ENCODE data around the gene SCUBE3.

SCUBE3 gene

GRCh38 chr6:35223396-35223795, 9.6 kb downstream of the SCUBE3 start:
- Histone ChIP-seq H3K27ac (no peak overlapping the region), H3K4me1 (ENCODE audit: low read depth, poor library complexity, severe bottlenecking) (no peaks in the 10 kb centered on the region), H3K4me3 (IDR thresholded peaks at IDR 0.05; ENCODE audit: insufficient read depth, low read depth, low read length) (no peak overlapping the region), H3K79me2 (ENCODE audit: insufficient read depth, low read depth) (no peaks in the 10 kb centered on the region), H3K27me3 (ENCODE audit: insufficient read depth, low read depth) (no peaks in the 10 kb centered on the region), H2AFZ (ENCODE audit: low read depth) (no peak overlapping the region), H3K4me2 (no peak overlapping the region), H4K20me1 (ENCODE audit: insufficient read depth) (no peaks in the 10 kb centered on the region), H3K36me3 (ENCODE audit: insufficient read depth) (no peaks in the 10 kb centered on the region), H3K9ac (no peak overlapping the region)
- TF ChIP-seq CTCF (conservative IDR thresholded peaks at IDR 0.05; ENCODE audit: low read depth, low read length): no peak

- no peaks in the 10 kb centered on the region for H4K20me1 ChIP-seq (ENCODE audit: insufficient read depth)
- no peak overlapping the region for H3K9ac ChIP-seq
- no peak overlapping the region for H3K4me3 ChIP-seq (IDR thresholded peaks at IDR 0.05; ENCODE audit: insufficient read depth, low read depth, low read length)
- no peak overlapping the region for H3K27ac ChIP-seq
- no peak for TF ChIP-seq CTCF (conservative IDR thresholded peaks at IDR 0.05; ENCODE audit: low read depth, low read length)
- no peaks in the 10 kb centered on the region for H3K4me1 ChIP-seq (ENCODE audit: low read depth, poor library complexity, severe bottlenecking)
- H3K27me3 ChIP-seq (ENCODE audit: insufficient read depth, low read depth): no peaks in the 10 kb centered on the region
- no peak overlapping the region for H3K4me2 ChIP-seq
- no peaks in the 10 kb centered on the region for H3K79me2 ChIP-seq (ENCODE audit: insufficient read depth, low read depth)
- H2AFZ ChIP-seq (ENCODE audit: low read depth): no peak overlapping the region
- no peaks in the 10 kb centered on the region for H3K36me3 ChIP-seq (ENCODE audit: insufficient read depth)
Measured at GRCh38 chr6:35224720-35225119, 11.0 kb downstream of the SCUBE3 start.

- H2AFZ ChIP-seq (ENCODE audit: low read depth): no peak overlapping the region
- H3K36me3 ChIP-seq (ENCODE audit: insufficient read depth): no peaks in the 10 kb centered on the region
- no peak overlapping the region for H3K27ac ChIP-seq
- no peaks in the 10 kb centered on the region for H3K27me3 ChIP-seq (ENCODE audit: insufficient read depth, low read depth)
- no peak for TF ChIP-seq CTCF (conservative IDR thresholded peaks at IDR 0.05; ENCODE audit: low read depth, low read length)
- no peak overlapping the region for H3K4me2 ChIP-seq
- H3K9ac ChIP-seq: no peak overlapping the region
- no peaks in the 10 kb centered on the region for H4K20me1 ChIP-seq (ENCODE audit: insufficient read depth)
- no peaks in the 10 kb centered on the region for H3K4me1 ChIP-seq (ENCODE audit: low read depth, poor library complexity, severe bottlenecking)
- H3K79me2 ChIP-seq (ENCODE audit: insufficient read depth, low read depth): no peaks in the 10 kb centered on the region
- no peak overlapping the region for H3K4me3 ChIP-seq (IDR thresholded peaks at IDR 0.05; ENCODE audit: insufficient read depth, low read depth, low read length)
Measured at GRCh38 chr6:35228481-35228880, 14.7 kb downstream of the SCUBE3 start.

- no peak for TF ChIP-seq CTCF (conservative IDR thresholded peaks at IDR 0.05; ENCODE audit: low read depth, low read length)
- Histone ChIP-seq H3K27ac (no peak overlapping the region), H3K9ac (no peak overlapping the region), H3K79me2 (ENCODE audit: insufficient read depth, low read depth) (no peaks in the 10 kb centered on the region), H3K4me1 (ENCODE audit: low read depth, poor library complexity, severe bottlenecking) (no peaks in the 10 kb centered on the region), H2AFZ (ENCODE audit: low read depth) (no peak overlapping the region), H4K20me1 (ENCODE audit: insufficient read depth) (no peaks in the 10 kb centered on the region), H3K27me3 (ENCODE audit: insufficient read depth, low read depth) (no peaks in the 10 kb centered on the region), H3K4me3 (IDR thresholded peaks at IDR 0.05; ENCODE audit: insufficient read depth, low read depth, low read length) (no peak overlapping the region), H3K36me3 (ENCODE audit: insufficient read depth) (no peaks in the 10 kb centered on the region), H3K4me2 (no peak overlapping the region)
Measured at GRCh38 chr6:35229304-35229703, 15.5 kb downstream of the SCUBE3 start.

- Histone ChIP-seq H3K4me3 (IDR thresholded peaks at IDR 0.05; ENCODE audit: insufficient read depth, low read depth, low read length) (no peak overlapping the region), H3K36me3 (ENCODE audit: insufficient read depth) (no peaks in the 10 kb centered on the region), H3K27ac (no peak overlapping the region), H3K4me1 (ENCODE audit: low read depth, poor library complexity, severe bottlenecking) (no peaks in the 10 kb centered on the region), H3K79me2 (ENCODE audit: insufficient read depth, low read depth) (no peaks in the 10 kb centered on the region), H3K9ac (no peak overlapping the region), H3K27me3 (ENCODE audit: insufficient read depth, low read depth) (no peaks in the 10 kb centered on the region), H2AFZ (ENCODE audit: low read depth) (no peak overlapping the region), H4K20me1 (ENCODE audit: insufficient read depth) (no peaks in the 10 kb centered on the region), H3K4me2 (no peak overlapping the region)
- TF ChIP-seq CTCF (conservative IDR thresholded peaks at IDR 0.05; ENCODE audit: low read depth, low read length): no peak
Measured at GRCh38 chr6:35230498-35230897, 16.7 kb downstream of the SCUBE3 start.

Data from KMS-11 (cell line).